Neural cell (in vitro differentiated cells): ENCODE measurements around the gene GLYATL1. TPM values are rescaled to one million over a fixed set of nuclear protein-coding genes. Genes with fewer than 3 reads are reported as not detected.

Experiments
- H2AFZ ChIP-seq: fragments of 200-600, 300-800 bp; sonication (generic), shearing (Covaris generic); 2 replicates; pipeline ENCODE4 v1.6.0; 2014; ENCODE audit warnings: low read depth, mild to moderate bottlenecking, antibody characterized with exemption, low read length, moderate library complexity
- H3F3A ChIP-seq: fragments of 200-600 bp; shearing (Covaris generic); 2 replicates; pipeline ENCODE4 v1.6.1; 2016; ENCODE audit warnings: mild to moderate bottlenecking, moderate library complexity, mixed read lengths, antibody characterized with exemption, low read length; ENCODE audit not compliant: insufficient read depth, poor library complexity, severe bottlenecking
- H3K27ac ChIP-seq: fragments of 200-600, 300-800 bp; sonication (generic), shearing (Covaris generic); 2 replicates; pipeline ENCODE4 v1.5.1; 2014; ENCODE audit warnings: mild to moderate bottlenecking, low read length, moderate library complexity
- H3K27me3 ChIP-seq: fragments of 300-800, 200-600 bp; sonication (generic), shearing (Covaris generic); 2 replicates; pipeline ENCODE4 v1.6.0; 2014; ENCODE audit warnings: mild to moderate bottlenecking, low read depth, low read length, moderate library complexity; ENCODE audit not compliant: insufficient read depth
- H3K36me3 ChIP-seq: fragments of 300-800, 200-600 bp; sonication (generic), shearing (Covaris generic); 2 replicates; pipeline ENCODE4 v1.5.1; 2014; ENCODE audit warnings: mild to moderate bottlenecking, antibody characterized with exemption, low read length, moderate library complexity; ENCODE audit not compliant: insufficient read depth
- H3K4me2 ChIP-seq: fragments of 300-800, 200-600 bp; sonication (generic), shearing (Covaris generic); 2 replicates; pipeline ENCODE4 v1.6.0; 2014; ENCODE audit warnings: mild to moderate bottlenecking, low read length
- H3K4me3 ChIP-seq: fragments of 300-800, 200-600 bp; sonication (generic), shearing (Covaris generic); 2 replicates; pipeline ENCODE4 v1.5.1; 2014; ENCODE audit warnings: mild to moderate bottlenecking, low read length, moderate library complexity
- H3K79me2 ChIP-seq: fragments of 200-600 bp; shearing (Covaris generic); replicated peaks from 2 replicates; pipeline ENCODE4 v1.6.0; 2014; ENCODE audit warnings: mild to moderate bottlenecking, low read length, moderate library complexity; ENCODE audit not compliant: insufficient read depth
- H3K9ac ChIP-seq: fragments of 300-800, 200-600 bp; sonication (generic), shearing (Covaris generic); 2 replicates; pipeline ENCODE4 v1.6.1; 2016; ENCODE audit warnings: mild to moderate bottlenecking, low read length, mixed read lengths
- H3K9me2 ChIP-seq: fragments of 200-600 bp; shearing (Covaris generic); 2 replicates; pipeline ENCODE4 v1.6.1; 2016; ENCODE audit warnings: mild to moderate bottlenecking, low read length, mixed read lengths; ENCODE audit not compliant: insufficient read depth
- H3K9me3 ChIP-seq: fragments of 200-600, 300-800 bp; sonication (generic), shearing (Covaris generic); 2 replicates; pipeline ENCODE4 v1.6.1; 2016; ENCODE audit warnings: mild to moderate bottlenecking, mixed run types, low read length, moderate library complexity, mixed read lengths
- H4K20me1 ChIP-seq: fragments of 200-600 bp; shearing (Covaris generic); 2 replicates; pipeline ENCODE4 v1.6.1; 2016; ENCODE audit warnings: mild to moderate bottlenecking, mixed run types; ENCODE audit not compliant: insufficient read depth
- CTCF ChIP-seq: fragments of 450-650 bp; IDR thresholded peaks from 2 replicates; pipeline ENCODE4 v1.5.1; 2014; ENCODE audit warnings: antibody characterized with exemption, mild to moderate bottlenecking, moderate library complexity; ENCODE audit not compliant: poor library complexity, severe bottlenecking
- EP300 ChIP-seq: fragments of 450-650 bp; conservative IDR thresholded peaks from 2 replicates; pipeline ENCODE4 v1.6.1; 2014; ENCODE audit warnings: antibody characterized with exemption, mild to moderate bottlenecking, moderate library complexity; ENCODE audit not compliant: poor library complexity, severe bottlenecking
- EZH2 ChIP-seq: fragments of 200-600, 300-800 bp; shearing (Covaris generic), sonication (generic); IDR thresholded peaks from 2 replicates; pipeline ENCODE4 v1.6.1; 2014; ENCODE audit warnings: antibody characterized with exemption, low read length, borderline replicate concordance, mild to moderate bottlenecking; ENCODE audit not compliant: insufficient read depth, poor library complexity, severe bottlenecking
- MXI1 ChIP-seq: fragments of 450-650 bp; conservative IDR thresholded peaks from 2 replicates; pipeline ENCODE4 v1.6.1; 2014; ENCODE audit warnings: antibody characterized with exemption, mild to moderate bottlenecking; ENCODE audit not compliant: poor library complexity, severe bottlenecking
- POLR2AphosphoS5 ChIP-seq: IDR thresholded peaks from 2 replicates; pipeline ENCODE4 v1.6.1; 2012
- RAD21 ChIP-seq: fragments of 450-650 bp; conservative IDR thresholded peaks from 2 replicates; pipeline ENCODE4 v1.6.1; 2014; ENCODE audit warnings: antibody characterized with exemption, mild to moderate bottlenecking, moderate library complexity
- REST ChIP-seq: IDR thresholded peaks from 2 replicates; pipeline ENCODE4 v1.6.1; 2012; ENCODE audit warnings: borderline replicate concordance
- SMC3 ChIP-seq: fragments of 450-650 bp; conservative IDR thresholded peaks from 2 replicates; pipeline ENCODE4 v1.6.1; 2014; ENCODE audit warnings: antibody characterized with exemption, mild to moderate bottlenecking, moderate library complexity; ENCODE audit not compliant: poor library complexity
- TAF1 ChIP-seq: IDR thresholded peaks from 2 replicates; pipeline ENCODE4 v1.6.1; 2012; ENCODE audit warnings: low read depth
- polyA plus RNA-seq: library from polyadenylated mRNA; depleted of rRNA; stranded (reverse); fragments of >200 nt; gene quantifications from 2 replicates; pipeline ENCODE4 v1.2.3, GENCODE V29; 2014

Gene GLYATL1
- polyA plus RNA-seq, 1 donor from 2014 or later = 0.84 TPM

- no peaks in the 10 kb centered on the region for H3K9me2 ChIP-seq
- no peaks in the 10 kb centered on the region for H3K36me3 ChIP-seq
- H3K4me2 ChIP-seq = no peak overlapping the region
- H3K27me3 ChIP-seq = no peaks in the 10 kb centered on the region
- no peaks in the 10 kb centered on the region for H3F3A ChIP-seq
- H4K20me1 ChIP-seq = no peaks in the 10 kb centered on the region
- no peak overlapping the region for H3K27ac ChIP-seq
- no peak for TF ChIP-seq RAD21
- TF ChIP-seq MXI1 = no peak
- no peak for TF ChIP-seq SMC3
- TF ChIP-seq EP300 = no peak
- TF ChIP-seq CTCF = no peak
- TF ChIP-seq EZH2 = no peak
- no peak for TF ChIP-seq POLR2AphosphoS5
- no peak for TF ChIP-seq TAF1
- TF ChIP-seq REST = no peak
- H3K79me2 ChIP-seq = no peaks in the 10 kb centered on the region
- H3K9me3 ChIP-seq = no peaks in the 10 kb centered on the region
- H3K4me3 ChIP-seq = peak overlapping the region; percentile 13
- H3K9ac ChIP-seq = no peak overlapping the region
- H2AFZ ChIP-seq = no peak overlapping the region
Measured at GRCh38 chr11:58963551-58964104, 24.3 kb downstream of the GLYATL1 start.

GRCh38 chr11:58965246-58965985, 26.1 kb downstream of the GLYATL1 start:
- no peaks in the 10 kb centered on the region for H3K9me2 ChIP-seq
- H3F3A ChIP-seq = no peaks in the 10 kb centered on the region
- H3K4me3 ChIP-seq = no peak overlapping the region
- H3K79me2 ChIP-seq = no peaks in the 10 kb centered on the region
- H3K9ac ChIP-seq = no peak overlapping the region
- H3K27me3 ChIP-seq = no peaks in the 10 kb centered on the region
- H3K27ac ChIP-seq = no peak overlapping the region
- no peak overlapping the region for H2AFZ ChIP-seq
- no peak overlapping the region for H3K4me2 ChIP-seq
- H3K36me3 ChIP-seq = no peaks in the 10 kb centered on the region
- no peaks in the 10 kb centered on the region for H3K9me3 ChIP-seq
- no peaks in the 10 kb centered on the region for H4K20me1 ChIP-seq
- TF ChIP-seq TAF1 (no peak), CTCF (no peak), POLR2AphosphoS5 (no peak), REST (no peak), MXI1 (no peak), EP300 (no peak), RAD21 (no peak), EZH2 (no peak), SMC3 (no peak)
